SJCRH30 (cell line): ENCODE data around the gene AMBRA1. TPM values are rescaled to one million over a fixed set of nuclear protein-coding genes. Genes with fewer than 3 reads are reported as not detected.
"Not testable (repeated sequence)": the region's sequence is repeated elsewhere in the genome, so short reads cannot be mapped to it uniquely, and the experiment has no call there.

ENCODE experiments used
- DNase-seq, 2 experiments: peaks; one replicate each; pipeline ENCODE4 v3.0.0-alpha.2; 2015 to 2020
- H3K27ac ChIP-seq: fragments of 250-450 bp; sonication (Bioruptor Pico); 2 replicates; pipeline ENCODE4 v1.5.1; 2020; ENCODE audit warnings: mild to moderate bottlenecking, moderate library complexity
- H3K27me3 ChIP-seq: fragments of 250-450 bp; sonication (Bioruptor Pico); 2 replicates; pipeline ENCODE4 v1.5.1; 2020; ENCODE audit warnings: mild to moderate bottlenecking, moderate library complexity
- H3K36me3 ChIP-seq: fragments of 250-450 bp; sonication (Bioruptor Pico); 2 replicates; pipeline ENCODE4 v1.5.1; 2020; ENCODE audit warnings: mild to moderate bottlenecking, moderate library complexity
- H3K4me1 ChIP-seq: fragments of 250-450 bp; sonication (Bioruptor Pico); 2 replicates; pipeline ENCODE4 v1.5.1; 2020; ENCODE audit warnings: mild to moderate bottlenecking, moderate library complexity
- H3K4me3 ChIP-seq: fragments of 250-450 bp; sonication (Bioruptor Pico); 2 replicates; pipeline ENCODE4 v1.5.1; 2020; ENCODE audit warnings: mild to moderate bottlenecking, moderate library complexity
- H3K9me3 ChIP-seq: fragments of 250-450 bp; sonication (Bioruptor Pico); replicated peaks from 2 replicates; pipeline ENCODE4 v1.5.1; 2020; ENCODE audit warnings: mild to moderate bottlenecking, moderate library complexity
- total RNA-seq: library from RNA; depleted of rRNA; stranded (reverse); fragments of >200 nt; shearing (Covaris generic); gene quantifications from 2 replicates; pipeline ENCODE4 v1.2.3, GENCODE V29; 2014

The AMBRA1 gene
- total RNA-seq, 1 experiment from 2014 or later, result 23.1 TPM

- Histone ChIP-seq H3K4me3 (no peak overlapping the region), H3K27ac (no peak overlapping the region), H3K4me1 (peaks cover 10% of the 10 kb centered on the region), H3K27me3 (no peaks in the 10 kb centered on the region), H3K9me3 (no peaks in the 10 kb centered on the region), H3K36me3 (no peaks in the 10 kb centered on the region)
- DNase-seq, result no peak
Measured at GRCh38 chr11:46386674-46387073, 207.1 kb downstream of the AMBRA1 start.

- H3K4me3 ChIP-seq, result no peak overlapping the region
- H3K9me3 ChIP-seq, result no peaks in the 10 kb centered on the region
- H3K4me1 ChIP-seq, result peaks cover 10% of the 10 kb centered on the region
- no peaks in the 10 kb centered on the region for H3K27me3 ChIP-seq
- DNase-seq, result no peak
- no peak overlapping the region for H3K27ac ChIP-seq
- no peaks in the 10 kb centered on the region for H3K36me3 ChIP-seq
Measured at GRCh38 chr11:46386005-46386578, 207.7 kb downstream of the AMBRA1 start.

- no peaks in the 10 kb centered on the region for H3K9me3 ChIP-seq
- H3K4me1 ChIP-seq, result peaks cover 10% of the 10 kb centered on the region
- no peak overlapping the region for H3K27ac ChIP-seq
- no peak for DNase-seq
- H3K27me3 ChIP-seq, result no peaks in the 10 kb centered on the region
- no peak overlapping the region for H3K4me3 ChIP-seq
- H3K36me3 ChIP-seq, result no peaks in the 10 kb centered on the region
Measured at GRCh38 chr11:46385169-46386004, 208.4 kb downstream of the AMBRA1 start.

GRCh38 chr11:46383974-46384701, 209.7 kb downstream of the AMBRA1 start:
- Histone ChIP-seq H3K4me1 (peaks cover 10% of the 10 kb centered on the region), H3K4me3 (no peak overlapping the region), H3K27ac (no peak overlapping the region), H3K9me3 (no peaks in the 10 kb centered on the region), H3K36me3 (no peaks in the 10 kb centered on the region), H3K27me3 (no peaks in the 10 kb centered on the region)
- DNase-seq, result no peak

- no peak for DNase-seq
- H3K27me3 ChIP-seq, result no peaks in the 10 kb centered on the region
Measured at GRCh38 chr11:46383404-46383758, 210.4 kb downstream of the AMBRA1 start.

GRCh38 chr11:46382646-46383403, 211.0 kb downstream of the AMBRA1 start:
- peak; percentile 53 to 76 for DNase-seq
- Histone ChIP-seq H3K9me3 (no peaks in the 10 kb centered on the region), H3K4me1 (no peaks in the 10 kb centered on the region), H3K27ac (no peak overlapping the region), H3K4me3 (peak overlapping the region; percentile 68), H3K27me3 (no peaks in the 10 kb centered on the region), H3K36me3 (peaks cover under 1% of the 10 kb centered on the region; the same call in 1 of the 2 replicates)

More at GRCh38 chr11:46383404-46383758, 210.4 kb downstream of the AMBRA1 start:
- Histone ChIP-seq H3K4me3 (no peak overlapping the region), H3K9me3 (no peaks in the 10 kb centered on the region), H3K36me3 (no peaks in the 10 kb centered on the region; the same call in 1 of the 2 replicates), H3K4me1 (peaks cover 2% of the 10 kb centered on the region), H3K27ac (no peak overlapping the region)

- DNase-seq, result peak; percentile 52 to 57
- no peaks in the 10 kb centered on the region for H3K27me3 ChIP-seq
- peak overlapping the region; percentile 56 for H3K27ac ChIP-seq
- H3K36me3 ChIP-seq, result peaks cover 2% of the 10 kb centered on the region; the same call in 1 of the 2 replicates
- no peaks in the 10 kb centered on the region for H3K9me3 ChIP-seq
- H3K4me3 ChIP-seq, result peak overlapping the region; percentile 68
- H3K4me1 ChIP-seq, result no peaks in the 10 kb centered on the region
Measured at GRCh38 chr11:46381819-46382645, 211.8 kb downstream of the AMBRA1 start.

GRCh38 chr11:46381048-46381818, 212.6 kb downstream of the AMBRA1 start, which contains the start of gene MDK:
Gene MDK (plus strand): TSS chr11:46381669. CDS start chr11:46382058, 389 bp downstream.
- no peaks in the 10 kb centered on the region for H3K27me3 ChIP-seq
- DNase-seq, result peak; percentile 45 to 52
- peak within 1 kb of the TSS; percentile 62 for H3K27ac ChIP-seq
- peaks cover 6% of the 10 kb centered on the region for H3K36me3 ChIP-seq
- peak within 1 kb of the TSS; percentile 68 for H3K4me3 ChIP-seq
- H3K4me1 ChIP-seq, result no peaks in the 10 kb centered on the region
- H3K9me3 ChIP-seq, result no peaks in the 10 kb centered on the region

- H3K36me3 ChIP-seq, result peaks cover 7% of the 10 kb centered on the region
- DNase-seq, result peak; percentile 46 to 57
- no peaks in the 10 kb centered on the region for H3K27me3 ChIP-seq
- no peaks in the 10 kb centered on the region for H3K4me1 ChIP-seq
- peak overlapping the region; percentile 62 for H3K27ac ChIP-seq
- H3K4me3 ChIP-seq, result peak overlapping the region; percentile 68
- no peaks in the 10 kb centered on the region for H3K9me3 ChIP-seq
Measured at GRCh38 chr11:46380340-46381047, 213.3 kb downstream of the AMBRA1 start.

- DNase-seq, H3K27me3 ChIP-seq, H3K9me3 ChIP-seq, H3K4me1 ChIP-seq, H3K4me3 ChIP-seq, H3K36me3 ChIP-seq, H3K27ac ChIP-seq: not testable (repeated sequence)
Measured at GRCh38 chr11:46379482-46380293, 214.1 kb downstream of the AMBRA1 start.

GRCh38 chr11:46378811-46379481, 214.9 kb downstream of the AMBRA1 start:
- DNase-seq, result no peak
- H3K4me1 ChIP-seq, result no peaks in the 10 kb centered on the region
- H3K9me3 ChIP-seq, result no peaks in the 10 kb centered on the region
- no peak overlapping the region for H3K27ac ChIP-seq
- H3K36me3 ChIP-seq, result peaks cover 9% of the 10 kb centered on the region
- H3K27me3 ChIP-seq, result no peaks in the 10 kb centered on the region
- H3K4me3 ChIP-seq, result no peak overlapping the region

GRCh38 chr11:46378296-46378695, 215.5 kb downstream of the AMBRA1 start:
- no peaks in the 10 kb centered on the region for H3K4me1 ChIP-seq
- no peak overlapping the region for H3K27ac ChIP-seq
- DNase-seq, result no peak
- no peaks in the 10 kb centered on the region for H3K9me3 ChIP-seq
- no peaks in the 10 kb centered on the region for H3K27me3 ChIP-seq
- peaks cover 9% of the 10 kb centered on the region for H3K36me3 ChIP-seq
- no peak overlapping the region for H3K4me3 ChIP-seq
